Measurements from ENCODE around the gene SMARCA2. TPM values are rescaled to one million over a fixed set of nuclear protein-coding genes. Genes with fewer than 3 reads are reported as not detected.

SMARCA2 gene
- total and polyA plus RNA-seq, 10 of the 15 experiments (the other 5 are each of a cell fraction or from before 2014, with no cell fraction given), result 100 to 392 (median 204) TPM

DNA sequence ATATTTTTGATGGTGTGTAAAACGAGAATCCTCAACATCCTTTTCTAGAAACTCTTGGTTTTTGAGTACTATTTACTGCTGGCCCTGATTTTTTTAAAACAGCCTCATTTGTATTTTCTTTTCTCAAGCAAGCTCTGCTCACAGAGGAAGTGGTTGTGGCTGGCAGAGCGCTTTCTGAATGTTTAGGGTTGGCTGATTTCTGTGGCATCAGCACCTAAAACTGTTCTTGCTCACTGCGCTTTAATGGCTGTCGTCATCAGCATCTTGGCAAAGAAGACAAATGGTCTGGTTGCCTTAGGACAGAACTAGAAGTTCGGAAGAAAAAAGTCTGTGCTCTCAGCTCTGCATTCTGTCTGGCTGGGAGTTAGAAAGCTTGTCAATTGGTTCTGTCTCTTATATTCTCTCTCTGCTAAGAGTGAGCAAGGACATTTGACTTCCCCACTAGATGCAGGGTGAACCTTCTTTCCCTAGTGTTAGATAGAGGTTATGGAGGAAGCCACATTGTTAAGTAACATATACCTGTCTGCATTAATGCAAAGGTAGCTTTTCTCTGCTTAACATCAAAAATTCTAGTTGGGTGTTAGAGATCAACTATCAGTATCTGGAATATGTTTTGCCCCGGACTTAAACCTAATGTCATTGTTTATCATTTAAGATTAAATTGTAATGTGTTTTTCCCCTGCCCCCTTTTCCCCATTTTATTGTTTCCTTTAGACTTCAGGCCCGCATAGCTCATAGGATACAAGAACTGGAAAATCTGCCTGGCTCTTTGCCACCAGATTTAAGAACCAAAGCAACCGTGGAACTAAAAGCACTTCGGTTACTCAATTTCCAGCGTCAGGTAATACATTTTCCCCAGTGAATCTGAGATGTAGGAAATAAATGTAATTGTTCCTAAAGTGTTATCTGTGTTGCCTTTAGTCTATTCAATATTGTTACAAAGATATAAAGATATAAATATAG, 39.0 kb downstream of the SMARCA2 start (continued):
- no peak for TF ChIP-seq RB1 (IDR thresholded peaks at IDR 0.05; ENCODE audit: borderline replicate concordance)
- TF ChIP-seq, protein P1, sequence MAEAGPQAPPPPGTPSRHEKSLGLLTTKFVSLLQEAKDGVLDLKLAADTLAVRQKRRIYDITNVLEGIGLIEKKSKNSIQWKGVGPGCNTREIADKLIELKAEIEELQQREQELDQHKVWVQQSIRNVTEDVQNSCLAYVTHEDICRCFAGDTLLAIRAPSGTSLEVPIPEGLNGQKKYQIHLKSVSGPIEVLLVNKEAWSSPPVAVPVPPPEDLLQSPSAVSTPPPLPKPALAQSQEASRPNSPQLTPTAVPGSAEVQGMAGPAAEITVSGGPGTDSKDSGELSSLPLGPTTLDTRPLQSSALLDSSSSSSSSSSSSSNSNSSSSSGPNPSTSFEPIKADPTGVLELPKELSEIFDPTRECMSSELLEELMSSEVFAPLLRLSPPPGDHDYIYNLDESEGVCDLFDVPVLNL (IDR thresholded peaks at IDR 0.05; ENCODE audit: low read depth, low read length), result no peak
- TF ChIP-seq CBFB (IDR thresholded peaks at IDR 0.05; ENCODE audit: low read depth), result peak; percentile 88
- no peak for TF ChIP-seq SUZ12 (IDR thresholded peaks at IDR 0.05; ENCODE audit: unreplicated experiment)
- TF ChIP-seq RBBP5 (conservative IDR thresholded peaks at IDR 0.05), result no peak
- TF ChIP-seq EGR1 (IDR thresholded peaks at IDR 0.05; ENCODE audit: borderline replicate concordance in 1 of 2, low read depth in 2 of 2, low read length in 2 of 2), result 0 out of 3 replicates have a peak, but pooled peaks of 1 of the 2 experiments have one; percentile 11
- TF ChIP-seq, protein P2, sequence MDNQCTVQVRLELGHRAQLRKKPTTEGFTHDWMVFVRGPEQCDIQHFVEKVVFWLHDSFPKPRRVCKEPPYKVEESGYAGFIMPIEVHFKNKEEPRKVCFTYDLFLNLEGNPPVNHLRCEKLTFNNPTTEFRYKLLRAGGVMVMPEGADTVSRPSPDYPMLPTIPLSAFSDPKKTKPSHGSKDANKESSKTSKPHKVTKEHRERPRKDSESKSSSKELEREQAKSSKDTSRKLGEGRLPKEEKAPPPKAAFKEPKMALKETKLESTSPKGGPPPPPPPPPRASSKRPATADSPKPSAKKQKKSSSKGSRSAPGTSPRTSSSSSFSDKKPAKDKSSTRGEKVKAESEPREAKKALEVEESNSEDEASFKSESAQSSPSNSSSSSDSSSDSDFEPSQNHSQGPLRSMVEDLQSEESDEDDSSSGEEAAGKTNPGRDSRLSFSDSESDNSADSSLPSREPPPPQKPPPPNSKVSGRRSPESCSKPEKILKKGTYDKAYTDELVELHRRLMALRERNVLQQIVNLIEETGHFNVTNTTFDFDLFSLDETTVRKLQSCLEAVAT (IDR thresholded peaks at IDR 0.05), result peak; percentile 70; the same call in 1 of the 2 replicates
- no peak for TF ChIP-seq NFXL1 (IDR thresholded peaks at IDR 0.05; ENCODE audit: borderline replicate concordance)
- no peak for TF ChIP-seq BRCA1 (IDR thresholded peaks at IDR 0.05; ENCODE audit: low read depth, low read length)
- 0 out of 2 replicates have a peak, but pooled peaks have one; percentile 26 for TF ChIP-seq NBN (IDR thresholded peaks at IDR 0.05)
- peak; percentile 85 for TF ChIP-seq CREB1 (IDR thresholded peaks at IDR 0.05; ENCODE audit: low read depth)
- no peak for TF ChIP-seq PAX8 (IDR thresholded peaks at IDR 0.05)
- TF ChIP-seq, protein P3, sequence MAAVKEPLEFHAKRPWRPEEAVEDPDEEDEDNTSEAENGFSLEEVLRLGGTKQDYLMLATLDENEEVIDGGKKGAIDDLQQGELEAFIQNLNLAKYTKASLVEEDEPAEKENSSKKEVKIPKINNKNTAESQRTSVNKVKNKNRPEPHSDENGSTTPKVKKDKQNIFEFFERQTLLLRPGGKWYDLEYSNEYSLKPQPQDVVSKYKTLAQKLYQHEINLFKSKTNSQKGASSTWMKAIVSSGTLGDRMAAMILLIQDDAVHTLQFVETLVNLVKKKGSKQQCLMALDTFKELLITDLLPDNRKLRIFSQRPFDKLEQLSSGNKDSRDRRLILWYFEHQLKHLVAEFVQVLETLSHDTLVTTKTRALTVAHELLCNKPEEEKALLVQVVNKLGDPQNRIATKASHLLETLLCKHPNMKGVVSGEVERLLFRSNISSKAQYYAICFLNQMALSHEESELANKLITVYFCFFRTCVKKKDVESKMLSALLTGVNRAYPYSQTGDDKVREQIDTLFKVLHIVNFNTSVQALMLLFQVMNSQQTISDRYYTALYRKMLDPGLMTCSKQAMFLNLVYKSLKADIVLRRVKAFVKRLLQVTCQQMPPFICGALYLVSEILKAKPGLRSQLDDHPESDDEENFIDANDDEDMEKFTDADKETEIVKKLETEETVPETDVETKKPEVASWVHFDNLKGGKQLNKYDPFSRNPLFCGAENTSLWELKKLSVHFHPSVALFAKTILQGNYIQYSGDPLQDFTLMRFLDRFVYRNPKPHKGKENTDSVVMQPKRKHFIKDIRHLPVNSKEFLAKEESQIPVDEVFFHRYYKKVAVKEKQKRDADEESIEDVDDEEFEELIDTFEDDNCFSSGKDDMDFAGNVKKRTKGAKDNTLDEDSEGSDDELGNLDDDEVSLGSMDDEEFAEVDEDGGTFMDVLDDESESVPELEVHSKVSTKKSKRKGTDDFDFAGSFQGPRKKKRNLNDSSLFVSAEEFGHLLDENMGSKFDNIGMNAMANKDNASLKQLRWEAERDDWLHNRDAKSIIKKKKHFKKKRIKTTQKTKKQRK (IDR thresholded peaks at IDR 0.05; ENCODE audit: low read depth, low read length), result no peak
- TF ChIP-seq ZSCAN29 (IDR thresholded peaks at IDR 0.05), result no peak
- peak; percentile 28 to 41; a peak in 2 of 4 replicates for TF ChIP-seq BHLHE40 (IDR thresholded peaks at IDR 0.05; ENCODE audit: borderline replicate concordance in 1 of 2, low read depth in 2 of 2, low read length in 1 of 2)
- peak; percentile 78; the same call in 1 of the 3 replicates for TF ChIP-seq POU2F2 (IDR thresholded peaks at IDR 0.05; ENCODE audit: borderline replicate concordance, low read depth, low read length)
- no peak for TF ChIP-seq NR2C1 (IDR thresholded peaks at IDR 0.05)
- TF ChIP-seq ZBED1 (IDR thresholded peaks at IDR 0.05; ENCODE audit: borderline replicate concordance), result peak; percentile 87; the same call in 1 of the 2 replicates
- peak; percentile 28; the same call in 1 of the 2 replicates for TF ChIP-seq TCF12 (IDR thresholded peaks at IDR 0.05; ENCODE audit: low read depth, low read length)
- peak; percentile 40; the same call in 1 of the 2 replicates for TF ChIP-seq RFX5 (IDR thresholded peaks at IDR 0.05; ENCODE audit: low read depth, low read length)

Measured in GM12878 (cell line).